K562 (cell line): ENCODE measurements around the gene FOSL2. TPM values are rescaled to one million over a fixed set of nuclear protein-coding genes. Genes with fewer than 3 reads are reported as not detected.
A peak's percentile ranks its signal among the peaks of the same experiment; 100 is the strongest.

Experiments
- ARHGAP35 ChIP-seq: fragments of 450-650 bp; IDR thresholded peaks from 2 replicates; pipeline ENCODE4 v1.6.1; 2018; ENCODE audit not compliant: partially characterized antibody
- CBFA2T2 ChIP-seq: fragments of 450-650 bp; conservative IDR thresholded peaks from 2 replicates; pipeline ENCODE4 v1.6.1; 2017; ENCODE audit warnings: mild to moderate bottlenecking
- ELF2 ChIP-seq: fragments of 250-450 bp; sonication (Bioruptor Pico); IDR thresholded peaks from 2 replicates; pipeline ENCODE4 v1.5.0; 2021; ENCODE audit warnings: mild to moderate bottlenecking
- ERF ChIP-seq: fragments of 450-650 bp; formaldehyde crosslinking; IDR thresholded peaks from 2 replicates; pipeline ENCODE4 v1.4.0; 2020; ENCODE audit warnings: mild to moderate bottlenecking, mixed read lengths
- FOXP1 ChIP-seq: sonication (generic); formaldehyde crosslinking; IDR thresholded peaks from 2 replicates; pipeline ENCODE4 v1.8.0; 2022; ENCODE audit warnings: mild to moderate bottlenecking, missing genetic modification reagents
- HSF4 ChIP-seq: fragments of 250-450 bp; sonication (Bioruptor Pico); IDR thresholded peaks from 2 replicates; pipeline ENCODE4 v2.1.2; 2022; ENCODE audit warnings: mild to moderate bottlenecking, moderate library complexity, borderline replicate concordance
- LEF1 ChIP-seq: fragments of 450-650 bp; IDR thresholded peaks from 2 replicates; pipeline ENCODE4 v1.6.1; 2016; ENCODE audit warnings: mild to moderate bottlenecking
- MTA2 ChIP-seq: fragments of 450-650 bp; IDR thresholded peaks from 2 replicates; pipeline ENCODE4 v1.6.1; 2016; ENCODE audit warnings: low read depth
- NCOA4 ChIP-seq: fragments of 450-650 bp; IDR thresholded peaks from 2 replicates; pipeline ENCODE4 v1.6.1; 2018; ENCODE audit warnings: mild to moderate bottlenecking; ENCODE audit not compliant: partially characterized antibody
- RCOR1 ChIP-seq, 2 experiments: IDR thresholded peaks; 2 replicates each; pipeline ENCODE4 v1.6.1; 2012; ENCODE audit warnings: low read depth in 2 of 2, low read length in 2 of 2, borderline replicate concordance in 1 of 2, improper control_type of control experiment in 1 of 2
- SETDB1 ChIP-seq: IDR thresholded peaks from one replicate; pipeline ENCODE4 v1.6.1; 2012; ENCODE audit warnings: low read length, control low read depth, inconsistent platforms
- TAF1 ChIP-seq: IDR thresholded peaks from 2 replicates; pipeline ENCODE4 v1.6.1; 2011; ENCODE audit warnings: mild to moderate bottlenecking, low read length, moderate library complexity; ENCODE audit not compliant: insufficient read depth, control insufficient read depth, severe bottlenecking; ENCODE audit errors: extremely low read depth
- TBP ChIP-seq: optimal IDR thresholded peaks from 2 replicates; pipeline ENCODE3; 2011; ENCODE audit warnings: low read depth, low read length, improper control_type of control experiment
- TCF7 ChIP-seq: sonication (generic); IDR thresholded peaks from 2 replicates; pipeline ENCODE4 v1.6.1; 2016; ENCODE audit warnings: antibody characterized with exemption, borderline replicate concordance
- ZBTB2 ChIP-seq: fragments of 450-650 bp; IDR thresholded peaks from 2 replicates; pipeline ENCODE4 v1.6.1; 2016; ENCODE audit warnings: antibody characterized with exemption
- ZKSCAN8 ChIP-seq: fragments of 200-800 bp; sonication (Bioruptor generic); IDR thresholded peaks from 2 replicates; pipeline ENCODE4 v1.6.1; 2016; ENCODE audit warnings: missing genetic modification characterization, missing compliant biosample characterization
- ZNF263 ChIP-seq: sonication (generic); formaldehyde crosslinking; IDR thresholded peaks from 2 replicates; pipeline ENCODE4 v1.8.0; 2022; ENCODE audit warnings: mild to moderate bottlenecking, missing genetic modification reagents, borderline replicate concordance
- ZNF766 ChIP-seq: fragments of 200-800 bp; sonication (Bioruptor generic); conservative IDR thresholded peaks from 2 replicates; pipeline ENCODE4 v1.6.1; 2016; ENCODE audit warnings: missing genetic modification characterization, missing compliant biosample characterization
- polyA plus RNA-seq, 8 experiments: library from polyadenylated mRNA; depleted of rRNA in 4 of 8; stranded (reverse) in 5 of 8; unstranded in 3 of 8; fragments of >200 nt; fragmentation: Nextera tagmentation in 2 of 8; fragmentation: Illumina TruSeq in 1 of 8; extraction: Ambion mirVana in 2 of 8; extraction: Trizol in 1 of 8; gene quantifications; 2 replicates each; pipeline versions ENCODE4 v1.2.1 to v1.2.3, GENCODE V29; 2011 to 2014; ENCODE audit warnings: inconsistent platforms in 1 of 8, missing spikeins in 1 of 8
- total RNA-seq, 7 experiments: library from RNA; depleted of rRNA in 6 of 7; stranded (reverse); fragments of >200 nt in 6 of 7; fragmentation: Illumina TruSeq in 2 of 7; extraction: Trizol in 2 of 7; gene quantifications; 2 replicates each; pipeline versions ENCODE4 v1.2.1 to v1.2.3, GENCODE V29; 2011 to 2021; ENCODE audit warnings: low replicate concordance in 1 of 7
- TF ChIP-seq, protein P1 (sequence below), 3 experiments: fragments of 200-800 bp in 1 of 3; sonication (Bioruptor generic) in 1 of 3; sonication (generic) in 1 of 3; formaldehyde crosslinking in 1 of 3; IDR thresholded peaks; 2 replicates each; pipeline versions ENCODE4 v1.6.1 to v1.8.0; 2016 to 2022; ENCODE audit warnings: mild to moderate bottlenecking in 2 of 3, missing compliant biosample characterization in 2 of 3, missing genetic modification characterization in 2 of 3, missing genetic modification reagents in 1 of 3
- TF ChIP-seq, protein P2 (sequence below), 2 experiments: fragments of 450-650 bp in 1 of 2; sonication (generic) in 1 of 2; formaldehyde crosslinking in 1 of 2; IDR thresholded peaks in 1 of 2; conservative IDR thresholded peaks in 1 of 2; 2 replicates each; pipeline versions ENCODE4 v1.6.1 to v1.8.1; 2016 to 2023; ENCODE audit warnings: mild to moderate bottlenecking in 2 of 2, moderate library complexity in 2 of 2, inconsistent platforms in 1 of 2, missing genetic modification reagents in 1 of 2
- TF ChIP-seq, protein P3 (sequence below): fragments of 450-650 bp; formaldehyde crosslinking; IDR thresholded peaks from 2 replicates; pipeline ENCODE4 v1.4.0; 2020; ENCODE audit warnings: mild to moderate bottlenecking, moderate library complexity

Gene FOSL2
- total and polyA plus RNA-seq, 9 of the 15 experiments (the other 6 are each of a cell fraction or from before 2014, with no cell fraction given), result 0.04 to 2.9 (median 0.80) TPM

- TF ChIP-seq TBP, result peak; percentile 48
- TF ChIP-seq, protein P1, sequence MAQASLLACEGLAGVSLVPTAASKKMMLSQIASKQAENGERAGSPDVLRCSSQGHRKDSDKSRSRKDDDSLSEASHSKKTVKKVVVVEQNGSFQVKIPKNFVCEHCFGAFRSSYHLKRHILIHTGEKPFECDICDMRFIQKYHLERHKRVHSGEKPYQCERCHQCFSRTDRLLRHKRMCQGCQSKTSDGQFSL (CRISPR knock-in tag; IDR thresholded peaks at IDR 0.05), result peak; percentile 33; the same call in 1 of the 2 replicates
- TF ChIP-seq, protein P1 (tag; IDR thresholded peaks at IDR 0.05), result no peak; a peak in 1 of 4 replicates
- peak; percentile 56; the same call in 1 of the 2 replicates for TF ChIP-seq CBFA2T2
- peak; percentile 58 for TF ChIP-seq TAF1
- TF ChIP-seq, protein P2, sequence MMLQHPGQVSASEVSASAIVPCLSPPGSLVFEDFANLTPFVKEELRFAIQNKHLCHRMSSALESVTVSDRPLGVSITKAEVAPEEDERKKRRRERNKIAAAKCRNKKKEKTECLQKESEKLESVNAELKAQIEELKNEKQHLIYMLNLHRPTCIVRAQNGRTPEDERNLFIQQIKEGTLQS (IDR thresholded peaks at IDR 0.05), result no peak; the same call in 1 of the 2 replicates
- TF ChIP-seq, protein P2 (CRISPR knock-in tag; conservative IDR thresholded peaks at IDR 0.05), result peak; percentile 44; the same call in 1 of the 2 replicates
- 0 out of 2 replicates have a peak, but pooled peaks have one; percentile 45 for TF ChIP-seq FOXP1
- no peak for TF ChIP-seq SETDB1
- no peak for TF ChIP-seq NCOA4
- 0 out of 2 replicates have a peak, but pooled peaks have one; percentile 55 for TF ChIP-seq ZKSCAN8
- TF ChIP-seq, protein P3, sequence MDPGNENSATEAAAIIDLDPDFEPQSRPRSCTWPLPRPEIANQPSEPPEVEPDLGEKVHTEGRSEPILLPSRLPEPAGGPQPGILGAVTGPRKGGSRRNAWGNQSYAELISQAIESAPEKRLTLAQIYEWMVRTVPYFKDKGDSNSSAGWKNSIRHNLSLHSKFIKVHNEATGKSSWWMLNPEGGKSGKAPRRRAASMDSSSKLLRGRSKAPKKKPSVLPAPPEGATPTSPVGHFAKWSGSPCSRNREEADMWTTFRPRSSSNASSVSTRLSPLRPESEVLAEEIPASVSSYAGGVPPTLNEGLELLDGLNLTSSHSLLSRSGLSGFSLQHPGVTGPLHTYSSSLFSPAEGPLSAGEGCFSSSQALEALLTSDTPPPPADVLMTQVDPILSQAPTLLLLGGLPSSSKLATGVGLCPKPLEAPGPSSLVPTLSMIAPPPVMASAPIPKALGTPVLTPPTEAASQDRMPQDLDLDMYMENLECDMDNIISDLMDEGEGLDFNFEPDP, result peak; percentile 56; the same call in 1 of the 2 replicates
- TF ChIP-seq ZNF263 (CRISPR knock-in tag), result peak; percentile 39; the same call in 1 of the 2 replicates
- 0 out of 2 replicates have a peak, but pooled peaks have one; percentile 65 for TF ChIP-seq ZNF766 (CRISPR knock-in tag)
- no peak for TF ChIP-seq ARHGAP35
- peak; percentile 47; the same call in 1 of the 2 replicates for TF ChIP-seq ERF (CRISPR knock-in tag)
- 0 out of 2 replicates have a peak, but pooled peaks have one; percentile 17 for TF ChIP-seq TCF7
- TF ChIP-seq MTA2, result peak; percentile 66
- TF ChIP-seq ELF2, result peak; percentile 64; the same call in 1 of the 2 replicates
- TF ChIP-seq ZBTB2, result peak; percentile 44
- TF ChIP-seq LEF1, result peak; percentile 92
- peak in 1 of 2 experiments; percentile 71; a peak in 2 of 4 replicates for TF ChIP-seq RCOR1 (IDR thresholded peaks at IDR 0.05; ENCODE audit: borderline replicate concordance in 1 of 2, low read depth in 2 of 2, low read length in 2 of 2)
- TF ChIP-seq HSF4 (CRISPR knock-in tag), result 0 out of 2 replicates have a peak, but pooled peaks have one; percentile 22
Measured at GRCh38 chr2:28366496-28367282, 26.0 kb upstream of the FOSL2 start (continued).
